ENCODE measurements around the gene RABL6.
"Not testable (repeated sequence)": the region's sequence is repeated elsewhere in the genome, so short reads cannot be mapped to it uniquely, and the experiment has no call there.

The RABL6 gene

GRCh38 chr9:136875155-136875554 is 67.4 kb downstream of the RABL6 start:
- Histone ChIP-seq H3K4me1 (no peaks in the 10 kb centered on the region), H3K27ac (no peak overlapping the region), H3K4me3 (no peak overlapping the region), H3K27me3 (peaks cover 0 to 1% of the 10 kb centered on the region in 2 donors), H3K36me3 (no peaks in the 10 kb centered on the region), H3K9me3 (no peaks in the 10 kb centered on the region)
- DNase-seq: no peak
- intact Hi-C loops (cut with DNase I; ENCODE audit: low total_unique reads): no loop called here
- TF ChIP-seq, protein P1, sequence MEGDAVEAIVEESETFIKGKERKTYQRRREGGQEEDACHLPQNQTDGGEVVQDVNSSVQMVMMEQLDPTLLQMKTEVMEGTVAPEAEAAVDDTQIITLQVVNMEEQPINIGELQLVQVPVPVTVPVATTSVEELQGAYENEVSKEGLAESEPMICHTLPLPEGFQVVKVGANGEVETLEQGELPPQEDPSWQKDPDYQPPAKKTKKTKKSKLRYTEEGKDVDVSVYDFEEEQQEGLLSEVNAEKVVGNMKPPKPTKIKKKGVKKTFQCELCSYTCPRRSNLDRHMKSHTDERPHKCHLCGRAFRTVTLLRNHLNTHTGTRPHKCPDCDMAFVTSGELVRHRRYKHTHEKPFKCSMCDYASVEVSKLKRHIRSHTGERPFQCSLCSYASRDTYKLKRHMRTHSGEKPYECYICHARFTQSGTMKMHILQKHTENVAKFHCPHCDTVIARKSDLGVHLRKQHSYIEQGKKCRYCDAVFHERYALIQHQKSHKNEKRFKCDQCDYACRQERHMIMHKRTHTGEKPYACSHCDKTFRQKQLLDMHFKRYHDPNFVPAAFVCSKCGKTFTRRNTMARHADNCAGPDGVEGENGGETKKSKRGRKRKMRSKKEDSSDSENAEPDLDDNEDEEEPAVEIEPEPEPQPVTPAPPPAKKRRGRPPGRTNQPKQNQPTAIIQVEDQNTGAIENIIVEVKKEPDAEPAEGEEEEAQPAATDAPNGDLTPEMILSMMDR (IDR thresholded peaks at IDR 0.05): no peak

GRCh38 chr9:136876476-136876875 is 68.7 kb downstream of the RABL6 start:
- TF ChIP-seq, protein P1 (IDR thresholded peaks at IDR 0.05): no peak
- no peak overlapping the region for H3K4me3 ChIP-seq
- no peak overlapping the region for H3K27ac ChIP-seq
- H3K9me3 ChIP-seq: no peaks in the 10 kb centered on the region
- intact Hi-C loops (cut with DNase I; ENCODE audit: low total_unique reads): no loop called here
- peaks cover 0 to 2% of the 10 kb centered on the region in 2 donors for H3K27me3 ChIP-seq
- no peaks in the 10 kb centered on the region for H3K36me3 ChIP-seq
- no peak for DNase-seq
- H3K4me1 ChIP-seq: no peaks in the 10 kb centered on the region

GRCh38 chr9:136880651-136881050 is 72.9 kb downstream of the RABL6 start:
- Histone ChIP-seq H3K9me3 (no peaks in the 10 kb centered on the region), H3K4me1 (peaks cover 0 to 17% (median 7%) of the 10 kb centered on the region in 4 donors), H3K4me3 (no peak overlapping the region), H3K27me3 (peaks cover 0 to 2% of the 10 kb centered on the region in 2 donors), H3K27ac (no peak overlapping the region), H3K36me3 (no peaks in the 10 kb centered on the region)
- intact Hi-C loops (cut with DNase I; ENCODE audit: low total_unique reads): no loop called here
- TF ChIP-seq, protein P1 (IDR thresholded peaks at IDR 0.05): no peak
- DNase-seq: no peak

DNA sequence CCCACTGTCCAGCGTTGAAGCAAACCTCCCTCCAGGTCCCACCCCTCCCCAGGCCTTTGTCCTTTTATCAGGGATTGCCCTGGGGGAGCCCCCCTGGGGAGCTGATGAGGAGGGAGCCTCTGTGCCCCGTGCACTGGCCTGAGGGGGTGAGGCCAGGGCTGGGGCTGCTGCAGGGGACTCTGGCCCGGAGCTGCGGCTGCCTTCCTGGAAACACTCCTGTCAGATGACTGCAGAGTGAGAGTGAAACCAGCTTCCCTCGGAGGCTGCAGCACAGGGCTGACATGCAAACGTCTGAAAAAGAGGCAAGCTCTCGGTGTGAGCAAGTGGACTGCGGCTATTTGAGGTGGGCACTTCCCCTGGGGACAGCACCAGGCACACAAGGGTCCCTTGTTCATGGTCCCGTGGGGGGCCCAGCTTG is 74.0 kb downstream of the RABL6 start:
- H3K27ac ChIP-seq: no peak overlapping the region
- no peaks in the 10 kb centered on the region for H3K9me3 ChIP-seq
- TF ChIP-seq, protein P1 (IDR thresholded peaks at IDR 0.05): no peak
- H3K4me3 ChIP-seq: no peak overlapping the region
- no peaks in the 10 kb centered on the region for H3K36me3 ChIP-seq
- peaks cover 0 to 21% (median 11%) of the 10 kb centered on the region in 4 donors for H3K4me1 ChIP-seq
- peaks cover 0 to 2% of the 10 kb centered on the region in 2 donors for H3K27me3 ChIP-seq
- intact Hi-C loops (cut with DNase I; ENCODE audit: low total_unique reads): no loop called here
- DNase-seq: no peak

DNA sequence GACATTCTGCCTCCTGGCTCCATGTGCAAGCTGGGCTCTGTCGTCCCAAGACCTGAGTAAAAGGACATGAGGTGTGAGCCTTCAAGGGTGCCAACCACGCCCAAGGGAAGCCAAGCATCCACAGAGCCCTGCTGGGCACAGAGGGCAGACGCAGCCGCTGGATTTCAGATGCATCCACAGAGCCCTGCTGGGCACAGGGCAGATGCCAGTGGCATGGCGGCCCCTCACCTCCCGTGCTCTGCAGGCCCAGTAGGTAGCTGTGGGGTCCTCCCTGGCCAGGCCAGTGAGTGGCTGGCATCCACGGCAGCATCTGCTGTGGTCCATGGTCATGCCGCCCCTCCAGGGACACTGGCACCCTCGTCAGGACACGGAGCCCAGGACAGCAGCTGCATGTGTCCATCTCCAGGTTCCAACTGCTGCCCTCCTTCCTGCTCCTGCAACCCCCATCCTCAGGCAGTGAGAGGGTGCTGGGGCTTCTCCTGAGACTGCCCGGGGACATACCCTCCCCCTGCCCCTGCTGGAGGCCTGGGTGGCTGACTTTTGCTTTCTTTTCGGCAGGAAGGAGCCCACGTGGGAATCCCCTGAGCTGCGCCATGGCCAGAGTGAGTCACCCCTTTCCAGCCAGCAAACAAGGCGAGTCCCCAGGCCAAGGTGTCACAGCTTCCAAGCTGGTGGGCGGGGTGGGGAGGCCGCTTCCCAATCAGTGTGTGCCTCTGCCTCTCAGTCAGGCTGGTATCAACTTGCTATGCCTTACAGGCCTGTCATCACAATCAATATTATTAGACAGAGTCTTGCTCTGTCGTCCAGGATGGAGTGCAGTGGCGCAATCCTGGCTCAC is 74.6 kb downstream of the RABL6 start:
- Histone ChIP-seq H3K27me3 (peaks cover 0 to 2% of the 10 kb centered on the region in 2 donors), H3K4me3 (no peak overlapping the region), H3K27ac (no peak overlapping the region), H3K4me1 (peaks cover 0 to 27% (median 15%) of the 10 kb centered on the region in 4 donors), H3K36me3 (no peaks in the 10 kb centered on the region), H3K9me3 (no peaks in the 10 kb centered on the region)
- TF ChIP-seq, protein P1 (IDR thresholded peaks at IDR 0.05): no peak
- DNase-seq: peak in 1 of 2 donors; percentile 39
- intact Hi-C loops (cut with DNase I; ENCODE audit: low total_unique reads): no loop called here

DNA sequence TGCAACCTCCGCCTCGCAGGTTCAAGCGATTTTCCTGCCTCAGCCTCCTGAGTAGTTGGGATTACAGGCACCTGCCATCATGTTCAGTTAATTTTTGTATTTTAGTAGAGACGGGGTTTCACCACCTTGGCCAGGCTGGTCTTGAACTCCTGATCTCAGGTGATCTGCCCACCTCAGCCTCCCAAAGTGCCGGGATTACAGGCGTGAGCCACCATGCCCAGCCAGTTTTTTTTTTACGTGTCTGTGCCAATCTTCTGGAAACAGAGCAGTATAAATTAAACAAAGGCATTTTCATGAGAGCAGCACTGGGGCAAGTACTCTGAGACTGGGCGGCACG is 75.2 kb downstream of the RABL6 start:
- H3K4me1 ChIP-seq: peaks cover 0 to 32% (median 20%) of the 10 kb centered on the region in 4 donors
- H3K36me3 ChIP-seq; H3K27me3 ChIP-seq; DNase-seq; H3K27ac ChIP-seq; H3K9me3 ChIP-seq; intact Hi-C loops (cut with DNase I; ENCODE audit: low total_unique reads); H3K4me3 ChIP-seq: not testable (repeated sequence)

- intact Hi-C loops (cut with DNase I; ENCODE audit: low total_unique reads); H3K9me3 ChIP-seq; H3K36me3 ChIP-seq; H3K27me3 ChIP-seq; DNase-seq; H3K27ac ChIP-seq; H3K4me3 ChIP-seq: not testable (repeated sequence)
- peaks cover 0 to 32% (median 20%) of the 10 kb centered on the region in 4 donors for H3K4me1 ChIP-seq
Measured at GRCh38 chr9:136883670-136884069, 75.9 kb downstream of the RABL6 start.
